Esophagus muscularis mucosa (tissue), 4 donors: ENCODE results near the gene RUNDC1. TPM values are rescaled to one million over a fixed set of nuclear protein-coding genes. Genes with fewer than 3 reads are reported as not detected.
"Not testable (repeated sequence)": the region's sequence is repeated elsewhere in the genome, so short reads cannot be mapped to it uniquely, and the experiment has no call there.

ENCODE experiments used
- DNase-seq: peaks from one replicate; pipeline ENCODE4 v3.0.0-alpha.2; 2017; ENCODE audit errors: extremely low spot score
- H3K27ac ChIP-seq, 4 donors: fragments of 200-600 bp; sonication (generic); replicated peaks in 1 of 4; 1 replicate in 3 of 4; 2 replicates in 1 of 4; pipeline ENCODE4 v1.5.1; 2016 to 2019; ENCODE audit warnings: mild to moderate bottlenecking in 1 of 4
- H3K27me3 ChIP-seq, 4 donors: fragments of 200-600 bp; sonication (generic); one replicate each; pipeline versions ENCODE4 v1.5.1 to v1.6.0; 2016 to 2019
- H3K36me3 ChIP-seq, 4 donors: fragments of 200-600 bp; sonication (generic); one replicate each; pipeline ENCODE4 v1.5.1; 2016 to 2019
- H3K4me1 ChIP-seq, 4 donors: fragments of 200-600 bp; sonication (generic); one replicate each; pipeline ENCODE4 v1.5.1; 2016 to 2019
- H3K4me3 ChIP-seq, 4 donors: fragments of 200-600 bp; sonication (generic); 1 replicate in 2 of 4; 2 replicates in 2 of 4; pipeline ENCODE4 v1.5.1; 2016 to 2019; ENCODE audit warnings: mild to moderate bottlenecking in 4 of 4, moderate library complexity in 1 of 4
- H3K9me3 ChIP-seq, 4 donors: fragments of 200-600 bp; sonication (generic); 1 replicate in 3 of 4; 2 replicates in 1 of 4; pipeline ENCODE4 v1.5.1; 2016 to 2019
- CTCF ChIP-seq, 3 experiments: fragments of 200-600 bp in 2 of 3; fragments of 450-650 bp in 1 of 3; sonication (generic) in 2 of 3; IDR thresholded peaks; one replicate each; pipeline ENCODE4 v1.5.1; 2017 to 2019; ENCODE audit warnings: antibody characterized with exemption in 3 of 3, mild to moderate bottlenecking in 2 of 3, moderate library complexity in 1 of 3
- EP300 ChIP-seq: sonication (generic); formaldehyde crosslinking; IDR thresholded peaks from one replicate; pipeline ENCODE4 v1.6.1; 2017; ENCODE audit warnings: antibody characterized with exemption
- POLR2A ChIP-seq: fragments of 450-650 bp; IDR thresholded peaks from one replicate; pipeline ENCODE4 v1.6.1; 2017; ENCODE audit warnings: antibody characterized with exemption, moderate library complexity, mild to moderate bottlenecking, low read depth
- POLR2AphosphoS5 ChIP-seq, 2 donors: sonication (generic); formaldehyde crosslinking; IDR thresholded peaks; one replicate each; pipeline ENCODE4 v1.6.1; 2017; ENCODE audit warnings: antibody characterized with exemption in 2 of 2
- WGBS: methylation state at CpG from one replicate; pipeline ENCODE4 v1.1.5; 2018; 5-methylcytosine and 5-hydroxymethylcytosine counted together
- intact Hi-C: fragments of 100-400 bp; cut with DNase I; formaldehyde crosslinking; loops from one replicate; pipeline ENCODE4 v1.15.1; 2023
- total RNA-seq, 4 donors: library from RNA; depleted of rRNA; stranded (reverse); fragments of >200 nt; gene quantifications; one replicate each; pipeline versions ENCODE4 v1.1.0 to v1.2.1, GENCODE V29; 2016

RUNDC1 gene
- total RNA-seq, 4 donors from 2014 or later: 13.3 to 19.1 (median 16.5) TPM

GRCh38 chr17:42999003-42999525 lies 18.7 kb downstream of the RUNDC1 start:
- WGBS: 17% methylated on average over 10 of the region's 10 CpGs
- no peaks in the 10 kb centered on the region for H3K9me3 ChIP-seq
- H3K4me1 ChIP-seq: peaks cover 17 to 34% (median 30%) of the 10 kb centered on the region in 4 donors
- H3K27me3 ChIP-seq: no peaks in the 10 kb centered on the region
- DNase-seq: no peak
- intact Hi-C loops: no loop called here
- peaks cover 35 to 58% (median 48%) of the 10 kb centered on the region in 4 donors for H3K36me3 ChIP-seq
- peak overlapping the region; percentile 87 to 94 (median 90) for H3K27ac ChIP-seq
- no peak for TF ChIP-seq CTCF (IDR thresholded peaks at IDR 0.05)
- no peak for TF ChIP-seq POLR2A
- no peak for TF ChIP-seq EP300
- no peak for TF ChIP-seq POLR2AphosphoS5 (IDR thresholded peaks at IDR 0.05)
- peak overlapping the region; percentile 64 to 76 (median 75) for H3K4me3 ChIP-seq

- H3K9me3 ChIP-seq, H3K27me3 ChIP-seq, intact Hi-C loops, H3K4me3 ChIP-seq, DNase-seq: not testable (repeated sequence)
- H3K27ac ChIP-seq: peak overlapping the region in 1 of 4 donors; percentile 94
- 95% methylated on average over 13 of the region's 13 CpGs for WGBS
- H3K36me3 ChIP-seq: peaks cover 35 to 61% (median 55%) of the 10 kb centered on the region in 4 donors
- peaks cover 17 to 35% (median 30%) of the 10 kb centered on the region in 4 donors for H3K4me1 ChIP-seq
Measured at GRCh38 chr17:43000894-43001293, 20.5 kb downstream of the RUNDC1 start.

- Histone ChIP-seq H3K9me3 (no peaks in the 10 kb centered on the region), H3K36me3 (peaks cover 35 to 61% (median 55%) of the 10 kb centered on the region in 4 donors), H3K27ac (peak overlapping the region in 2 of 4 donors; percentile 44 to 95), H3K4me3 (no peak overlapping the region), H3K4me1 (peaks cover 25 to 48% (median 42%) of the 10 kb centered on the region in 4 donors), H3K27me3 (no peaks in the 10 kb centered on the region)
- TF ChIP-seq POLR2AphosphoS5 (IDR thresholded peaks at IDR 0.05) (no peak), EP300 (no peak), CTCF (IDR thresholded peaks at IDR 0.05) (no peak), POLR2A (no peak)
- WGBS: 84% methylated on average over 5 of the region's 5 CpGs
- DNase-seq: no peak
- intact Hi-C loops: no loop called here
Measured at GRCh38 chr17:43003542-43004172, 23.3 kb downstream of the RUNDC1 start.

- 35% methylated on average over 18 of the region's 18 CpGs for WGBS
- Histone ChIP-seq H3K4me3 (peak within 1 kb of the TSS; percentile 68 to 87 (median 74)), H3K27ac (peak within 1 kb of the TSS; percentile 89 to 95 (median 92)), H3K27me3 (no peaks in the 10 kb centered on the region), H3K9me3 (no peaks in the 10 kb centered on the region), H3K4me1 (peaks cover 33 to 56% (median 46%) of the 10 kb centered on the region in 4 donors), H3K36me3 (peaks cover 18 to 36% (median 30%) of the 10 kb centered on the region in 4 donors)
- DNase-seq: peak; percentile 97
- intact Hi-C loops: no loop called here
- TF ChIP-seq CTCF (IDR thresholded peaks at IDR 0.05) (peak; percentile 42 to 75 (median 49)), POLR2AphosphoS5 (IDR thresholded peaks at IDR 0.05) (peak; percentile 79 to 86), POLR2A (no peak)
Measured at GRCh38 chr17:43006639-43007551, 26.5 kb downstream of the RUNDC1 start, which contains the start of gene IFI35. Gene IFI35, plus strand, starts transcription at chr17:43006784. Its CDS starts 164 bp downstream, at chr17:43006948.
